Hematopoietic multipotent progenitor cell treated with erythropoietin and hydrocortisone succinate and interleukin-3 and kit ligand, for 6 days (in vitro differentiated cells): ENCODE measurements around the gene LRRC7.
A peak's percentile ranks its signal among the peaks of the same experiment; 100 is the strongest.
"Not testable (repeated sequence)": the region's sequence is repeated elsewhere in the genome, so short reads cannot be mapped to it uniquely, and the experiment has no call there.

Experiments used
- DNase-seq: peaks from one replicate; pipeline ENCODE4 v3.0.0-alpha.2; 2015

LRRC7 gene

GRCh38 chr1:69702085-69702484, 134.4 kb downstream of the LRRC7 start:
- DNase-seq, result peak; percentile 27

GRCh38 chr1:69706473-69706872, 138.8 kb downstream of the LRRC7 start:
- no peak for DNase-seq

- DNase-seq, result no peak
Measured at GRCh38 chr1:69707103-69707502, 139.4 kb downstream of the LRRC7 start.

GRCh38 chr1:69710484-69711189, 142.9 kb downstream of the LRRC7 start:
- peak; percentile 8 for DNase-seq

GRCh38 chr1:69711190-69711930, 143.6 kb downstream of the LRRC7 start:
- DNase-seq, result no peak

GRCh38 chr1:69717834-69718233, 150.1 kb downstream of the LRRC7 start:
- not testable (repeated sequence) for DNase-seq

GRCh38 chr1:69728206-69728605, 160.5 kb downstream of the LRRC7 start:
- DNase-seq, result no peak

- no peak for DNase-seq
Measured at GRCh38 chr1:69733061-69733460, 165.3 kb downstream of the LRRC7 start.

GRCh38 chr1:69737527-69738185, 169.9 kb downstream of the LRRC7 start:
- DNase-seq, result peak; percentile 92

GRCh38 chr1:69738458-69739250, 170.9 kb downstream of the LRRC7 start:
- no peak for DNase-seq

GRCh38 chr1:69739251-69739605, 171.5 kb downstream of the LRRC7 start:
- no peak for DNase-seq

- DNase-seq, result no peak
Measured at GRCh38 chr1:69743146-69743545, 175.4 kb downstream of the LRRC7 start.

GRCh38 chr1:69744381-69744780, 176.7 kb downstream of the LRRC7 start:
- no peak for DNase-seq

- DNase-seq, result no peak
Measured at GRCh38 chr1:69747207-69747606, 179.5 kb downstream of the LRRC7 start.

GRCh38 chr1:69750638-69751037, 182.9 kb downstream of the LRRC7 start:
- DNase-seq, result no peak

- no peak for DNase-seq
Measured at GRCh38 chr1:69752831-69753230, 185.1 kb downstream of the LRRC7 start.

GRCh38 chr1:69754521-69754920, 186.8 kb downstream of the LRRC7 start:
- DNase-seq, result no peak

- DNase-seq, result no peak
Measured at GRCh38 chr1:69755647-69756046, 187.9 kb downstream of the LRRC7 start.

- no peak for DNase-seq
Measured at GRCh38 chr1:69765951-69766350, 198.2 kb downstream of the LRRC7 start.

- DNase-seq, result no peak
Measured at GRCh38 chr1:69766431-69767180, 198.9 kb downstream of the LRRC7 start.

GRCh38 chr1:69776555-69776954, 208.8 kb downstream of the LRRC7 start:
- no peak for DNase-seq

- no peak for DNase-seq
Measured at GRCh38 chr1:69777423-69777822, 209.7 kb downstream of the LRRC7 start.
